ENCODE data around the gene ADCY4.

Gene ADCY4

DNA sequence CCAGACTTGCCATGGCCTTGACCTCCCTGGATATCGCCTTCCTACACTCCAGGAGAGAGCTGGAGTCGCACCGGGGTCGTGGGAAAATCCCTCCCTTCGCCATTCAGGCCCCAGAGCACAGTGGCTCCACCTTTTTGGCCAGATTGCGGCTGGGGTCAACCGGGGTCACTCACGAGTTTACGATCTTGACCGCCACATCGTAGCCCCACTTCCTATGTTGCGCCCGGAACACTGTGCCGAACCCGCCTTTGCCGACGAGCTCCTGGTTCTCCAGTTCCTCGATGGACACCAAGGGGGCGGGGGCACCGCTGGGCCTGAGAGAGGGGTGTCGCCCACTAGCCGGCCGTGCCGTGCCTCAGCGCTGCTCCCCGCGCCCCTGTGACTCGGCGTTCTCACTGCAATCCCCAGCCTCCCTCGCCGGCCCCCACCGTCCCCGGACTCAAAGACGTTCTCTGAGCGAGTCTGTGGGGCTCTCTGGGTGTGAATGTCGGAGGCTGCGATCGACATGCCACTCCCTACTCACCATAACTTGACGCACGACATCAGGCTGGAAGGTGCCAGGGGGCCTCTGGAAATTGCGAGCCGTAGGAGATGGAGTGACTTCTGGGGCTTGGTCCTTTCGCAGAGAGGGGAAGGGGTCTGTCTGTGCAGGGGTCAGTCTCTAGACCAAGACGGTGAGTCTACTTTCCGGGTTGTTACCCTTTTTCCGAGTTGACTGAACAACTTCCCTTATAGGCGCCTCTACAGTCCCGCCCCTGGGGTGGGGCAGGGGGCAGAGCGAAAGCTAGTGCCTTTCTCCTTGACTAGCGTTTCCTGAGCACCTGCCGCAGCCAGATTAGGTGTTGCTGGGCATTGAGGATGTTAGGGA is 4.6 kb upstream of the ADCY4 start, which contains the start of gene RIPK3:
Gene RIPK3 (minus strand): TSS at position 708 of the 868 bp plus-strand sequence. CDS start 165 bp downstream, at position 543.
- H3K36me3 ChIP-seq (ENCODE audit: control insufficient read depth, insufficient read depth, low read length), result no peaks in the 10 kb centered on the region; the same call in none of the 2 replicates
- peak within 1 kb of the TSS; percentile 84 for H3K4me3 ChIP-seq (replicated peaks; ENCODE audit: low read depth, low read length)
- DNase-seq (ENCODE audit: extremely low read depth, insufficient read length), result peak; percentile 66
- TF ChIP-seq, protein P1, sequence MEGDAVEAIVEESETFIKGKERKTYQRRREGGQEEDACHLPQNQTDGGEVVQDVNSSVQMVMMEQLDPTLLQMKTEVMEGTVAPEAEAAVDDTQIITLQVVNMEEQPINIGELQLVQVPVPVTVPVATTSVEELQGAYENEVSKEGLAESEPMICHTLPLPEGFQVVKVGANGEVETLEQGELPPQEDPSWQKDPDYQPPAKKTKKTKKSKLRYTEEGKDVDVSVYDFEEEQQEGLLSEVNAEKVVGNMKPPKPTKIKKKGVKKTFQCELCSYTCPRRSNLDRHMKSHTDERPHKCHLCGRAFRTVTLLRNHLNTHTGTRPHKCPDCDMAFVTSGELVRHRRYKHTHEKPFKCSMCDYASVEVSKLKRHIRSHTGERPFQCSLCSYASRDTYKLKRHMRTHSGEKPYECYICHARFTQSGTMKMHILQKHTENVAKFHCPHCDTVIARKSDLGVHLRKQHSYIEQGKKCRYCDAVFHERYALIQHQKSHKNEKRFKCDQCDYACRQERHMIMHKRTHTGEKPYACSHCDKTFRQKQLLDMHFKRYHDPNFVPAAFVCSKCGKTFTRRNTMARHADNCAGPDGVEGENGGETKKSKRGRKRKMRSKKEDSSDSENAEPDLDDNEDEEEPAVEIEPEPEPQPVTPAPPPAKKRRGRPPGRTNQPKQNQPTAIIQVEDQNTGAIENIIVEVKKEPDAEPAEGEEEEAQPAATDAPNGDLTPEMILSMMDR (IDR thresholded peaks at IDR 0.05; ENCODE audit: insufficient read depth, low read length, poor library complexity, severe bottlenecking), result no peak
- H3K27me3 ChIP-seq (replicated peaks; ENCODE audit: control insufficient read depth, insufficient read depth, low read length), result no peaks in the 10 kb centered on the region

DNA sequence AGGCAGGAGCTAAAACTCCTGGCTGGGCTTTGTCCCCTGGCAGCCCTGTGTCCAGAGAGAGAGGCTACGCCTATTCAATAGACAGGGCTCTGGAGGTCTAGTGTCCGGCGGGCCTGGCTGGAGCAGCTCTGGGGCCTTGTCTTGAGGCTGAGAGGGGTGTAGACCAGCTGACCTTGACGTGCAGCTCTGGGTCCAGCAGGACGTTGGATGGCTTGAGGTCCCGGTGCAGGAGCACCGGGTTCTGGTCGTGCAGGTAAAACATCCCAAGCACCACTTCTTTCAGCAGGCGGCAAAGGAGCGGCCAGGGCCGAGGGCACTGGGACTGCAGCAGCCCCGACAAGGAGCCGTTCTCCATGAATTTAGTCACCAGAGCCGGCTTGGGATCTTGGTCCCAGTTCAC is 4.0 kb upstream of the ADCY4 start:
- DNase-seq (ENCODE audit: extremely low read depth, insufficient read length), result no peak
- peak overlapping the region; percentile 84 for H3K4me3 ChIP-seq (replicated peaks; ENCODE audit: low read depth, low read length)
- TF ChIP-seq, protein P1 (IDR thresholded peaks at IDR 0.05; ENCODE audit: insufficient read depth, low read length, poor library complexity, severe bottlenecking), result no peak
- no peaks in the 10 kb centered on the region; the same call in none of the 2 replicates for H3K36me3 ChIP-seq (ENCODE audit: control insufficient read depth, insufficient read depth, low read length)
- no peaks in the 10 kb centered on the region for H3K27me3 ChIP-seq (replicated peaks; ENCODE audit: control insufficient read depth, insufficient read depth, low read length)

DNA sequence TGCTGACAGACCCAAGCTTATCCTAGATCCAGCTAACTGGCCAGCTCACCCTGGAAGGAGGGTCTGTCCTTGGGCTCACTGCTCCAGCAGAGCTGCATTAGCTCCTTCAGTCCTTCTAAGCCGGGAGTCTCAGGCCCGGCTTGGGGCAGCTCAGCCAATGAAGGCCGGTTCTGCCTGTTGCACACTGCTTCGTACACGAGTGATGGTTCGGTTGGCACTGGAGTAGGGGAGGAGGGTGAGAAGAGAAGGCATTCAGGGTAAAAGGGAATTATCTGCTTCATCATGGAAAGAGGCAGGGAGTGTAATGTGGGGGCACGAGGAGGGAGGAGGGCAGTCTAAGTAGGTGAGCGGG is 2.9 kb upstream of the ADCY4 start:
- no peaks in the 10 kb centered on the region; the same call in 1 of the 2 replicates for H3K27me3 ChIP-seq (replicated peaks; ENCODE audit: control insufficient read depth, insufficient read depth, low read length)
- DNase-seq (ENCODE audit: extremely low read depth, insufficient read length), result no peak
- H3K4me3 ChIP-seq (replicated peaks; ENCODE audit: low read depth, low read length), result no peak overlapping the region
- H3K36me3 ChIP-seq (ENCODE audit: control insufficient read depth, insufficient read depth, low read length), result no peaks in the 10 kb centered on the region; the same call in none of the 2 replicates
- TF ChIP-seq, protein P1 (IDR thresholded peaks at IDR 0.05; ENCODE audit: insufficient read depth, low read length, poor library complexity, severe bottlenecking), result no peak

DNA sequence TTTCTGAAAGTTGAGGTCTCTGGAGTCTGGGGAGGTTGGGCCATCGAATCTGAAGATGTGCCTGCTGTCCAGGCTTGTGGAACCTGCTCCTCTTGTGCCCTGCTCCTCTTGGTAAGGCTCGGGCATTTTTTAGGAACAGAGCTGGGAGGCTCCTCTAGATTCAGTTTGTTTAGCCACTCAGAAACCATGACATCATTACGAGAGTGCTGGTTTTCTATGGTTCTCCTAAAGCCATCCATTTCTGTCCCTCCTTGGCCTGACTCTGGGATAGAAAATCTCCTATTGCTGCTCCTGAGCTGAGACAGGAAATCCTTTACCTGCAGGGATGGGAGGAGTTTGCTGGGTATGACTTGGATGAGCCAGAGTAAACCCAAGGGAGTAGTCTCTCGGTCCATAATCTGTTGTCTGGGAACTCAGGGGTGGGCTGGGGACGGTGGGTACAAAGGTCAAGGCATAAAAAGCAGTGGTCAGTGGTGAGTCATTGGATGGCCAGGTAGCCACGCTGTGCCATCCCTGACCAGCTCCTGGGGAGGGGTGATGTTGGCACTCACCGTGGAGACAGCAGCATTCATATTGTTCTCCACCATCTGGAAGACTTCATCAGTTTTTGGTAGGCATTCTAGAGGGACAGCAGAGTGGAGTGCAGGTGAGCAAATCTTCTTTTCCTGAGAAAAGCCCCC is 2.4 kb upstream of the ADCY4 start:
- H3K36me3 ChIP-seq (ENCODE audit: control insufficient read depth, insufficient read depth, low read length), result no peaks in the 10 kb centered on the region; the same call in none of the 2 replicates
- no peaks in the 10 kb centered on the region; the same call in 1 of the 2 replicates for H3K27me3 ChIP-seq (replicated peaks; ENCODE audit: control insufficient read depth, insufficient read depth, low read length)
- no peak overlapping the region for H3K4me3 ChIP-seq (replicated peaks; ENCODE audit: low read depth, low read length)
- TF ChIP-seq, protein P1 (IDR thresholded peaks at IDR 0.05; ENCODE audit: insufficient read depth, low read length, poor library complexity, severe bottlenecking), result no peak
- DNase-seq (ENCODE audit: extremely low read depth, insufficient read length), result no peak

DNA sequence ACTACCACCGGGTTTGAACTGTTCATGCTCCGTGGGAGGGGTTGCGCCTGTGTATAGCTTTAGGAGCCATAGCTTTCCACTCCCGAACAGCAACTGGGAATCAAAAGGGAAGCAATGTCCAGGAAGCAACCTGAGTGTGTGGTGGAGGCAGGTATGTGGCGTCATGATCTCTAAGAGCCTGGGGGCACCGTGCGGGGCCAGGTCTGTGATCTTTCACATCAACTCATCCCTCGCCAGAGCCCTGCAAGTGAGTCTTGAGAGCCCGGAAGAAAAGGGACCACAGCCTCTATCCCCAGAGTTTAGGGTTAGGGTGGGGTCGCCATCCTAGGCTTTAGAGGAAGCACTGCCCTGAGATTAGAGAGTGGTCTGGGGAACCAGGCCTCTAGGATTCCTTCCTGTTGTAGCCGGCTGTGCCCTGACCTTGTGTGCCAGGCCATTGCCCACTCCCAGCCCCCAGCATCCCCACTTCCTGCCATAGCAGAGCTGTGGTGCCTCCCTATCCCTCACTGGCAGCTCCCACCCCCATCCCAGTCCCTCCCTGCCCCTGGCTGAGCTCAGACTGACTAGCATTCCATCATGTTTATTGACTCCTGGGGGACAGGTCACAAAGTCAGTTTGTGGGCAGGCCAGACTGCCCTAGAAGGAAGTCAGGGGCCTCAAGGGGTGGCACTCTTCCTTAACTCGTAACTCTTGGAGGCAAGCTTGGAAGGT is 745 bp upstream of the ADCY4 start:
- TF ChIP-seq, protein P1 (IDR thresholded peaks at IDR 0.05; ENCODE audit: insufficient read depth, low read length, poor library complexity, severe bottlenecking), result no peak
- no peak for DNase-seq (ENCODE audit: extremely low read depth, insufficient read length)
- H3K4me3 ChIP-seq (replicated peaks; ENCODE audit: low read depth, low read length), result no peak overlapping the region
- no peaks in the 10 kb centered on the region; the same call in none of the 2 replicates for H3K27me3 ChIP-seq (replicated peaks; ENCODE audit: control insufficient read depth, insufficient read depth, low read length)
- H3K36me3 ChIP-seq (ENCODE audit: control insufficient read depth, insufficient read depth, low read length), result no peaks in the 10 kb centered on the region; the same call in none of the 2 replicates

All from GM06990 (cell line).